OCI-LY7 (cell line): Measurements from ENCODE around the gene LILRB5.

ENCODE experiments used
- EZH2phosphoT487 ChIP-seq: fragments of 200-600 bp; sonication (generic); IDR thresholded peaks from 2 replicates; pipeline ENCODE4 v1.6.1; 2018; ENCODE audit warnings: low read depth, borderline replicate concordance, mild to moderate bottlenecking, mixed run types, antibody characterized with exemption, low read length, moderate library complexity, mixed read lengths
- TF ChIP-seq, protein P1 (sequence below): fragments of 200-600 bp; sonication (generic); conservative IDR thresholded peaks from 2 replicates; pipeline ENCODE4 v1.5.1; 2014; ENCODE audit warnings: mild to moderate bottlenecking, antibody characterized with exemption, low read length, moderate library complexity, mixed read lengths

GRCh38 chr19:54209058-54209810, 47.8 kb downstream of the LILRB5 start:
- TF ChIP-seq, protein P1, sequence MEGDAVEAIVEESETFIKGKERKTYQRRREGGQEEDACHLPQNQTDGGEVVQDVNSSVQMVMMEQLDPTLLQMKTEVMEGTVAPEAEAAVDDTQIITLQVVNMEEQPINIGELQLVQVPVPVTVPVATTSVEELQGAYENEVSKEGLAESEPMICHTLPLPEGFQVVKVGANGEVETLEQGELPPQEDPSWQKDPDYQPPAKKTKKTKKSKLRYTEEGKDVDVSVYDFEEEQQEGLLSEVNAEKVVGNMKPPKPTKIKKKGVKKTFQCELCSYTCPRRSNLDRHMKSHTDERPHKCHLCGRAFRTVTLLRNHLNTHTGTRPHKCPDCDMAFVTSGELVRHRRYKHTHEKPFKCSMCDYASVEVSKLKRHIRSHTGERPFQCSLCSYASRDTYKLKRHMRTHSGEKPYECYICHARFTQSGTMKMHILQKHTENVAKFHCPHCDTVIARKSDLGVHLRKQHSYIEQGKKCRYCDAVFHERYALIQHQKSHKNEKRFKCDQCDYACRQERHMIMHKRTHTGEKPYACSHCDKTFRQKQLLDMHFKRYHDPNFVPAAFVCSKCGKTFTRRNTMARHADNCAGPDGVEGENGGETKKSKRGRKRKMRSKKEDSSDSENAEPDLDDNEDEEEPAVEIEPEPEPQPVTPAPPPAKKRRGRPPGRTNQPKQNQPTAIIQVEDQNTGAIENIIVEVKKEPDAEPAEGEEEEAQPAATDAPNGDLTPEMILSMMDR, result no peak
- TF ChIP-seq EZH2phosphoT487, result no peak
